Liver (tissue), 9 donors: ENCODE results near the gene BPIFB3. TPM values are rescaled to one million over a fixed set of nuclear protein-coding genes. Genes with fewer than 3 reads are reported as not detected.

Source experiments
- DNase-seq: peaks from one replicate; pipeline ENCODE4 v3.0.0-alpha.2; 2017; ENCODE audit warnings: low spot score
- H3K27ac ChIP-seq, 2 donors: one replicate each; pipeline ENCODE4 v1.7.0; 2013; ENCODE audit warnings: inconsistent platforms in 2 of 2, low read length in 2 of 2, control low read depth in 1 of 2, low read depth in 1 of 2, mild to moderate bottlenecking in 1 of 2
- H3K27me3 ChIP-seq, 4 donors: one replicate each; pipeline versions ENCODE4 v1.6.1 to v1.7.0; 2013; ENCODE audit warnings: low read length in 3 of 4, inconsistent platforms in 1 of 4, mild to moderate bottlenecking in 1 of 4, moderate library complexity in 1 of 4; ENCODE audit not compliant: control insufficient read depth in 4 of 4, insufficient read depth in 4 of 4
- H3K36me3 ChIP-seq, 4 donors: one replicate each; pipeline versions ENCODE4 v1.6.1 to v1.7.0; 2013; ENCODE audit warnings: low read length in 3 of 4, mild to moderate bottlenecking in 3 of 4, low read depth in 1 of 4, moderate library complexity in 1 of 4; ENCODE audit not compliant: control insufficient read depth in 4 of 4, insufficient read depth in 3 of 4
- H3K4me1 ChIP-seq, 4 donors: one replicate each; pipeline versions ENCODE4 v1.6.1 to v1.7.0; 2013; ENCODE audit warnings: low read length in 3 of 4, mild to moderate bottlenecking in 3 of 4, moderate library complexity in 1 of 4; ENCODE audit not compliant: control insufficient read depth in 4 of 4, insufficient read depth in 4 of 4
- H3K4me3 ChIP-seq, 3 donors: one replicate each; pipeline versions ENCODE4 v1.6.1 to v1.7.0; 2013; ENCODE audit warnings: low read length in 3 of 3, control low read depth in 1 of 3, low read depth in 1 of 3, mild to moderate bottlenecking in 1 of 3
- H3K9ac ChIP-seq, 2 donors: one replicate each; pipeline ENCODE4 v1.7.0; 2013; ENCODE audit warnings: low read length in 2 of 2, mild to moderate bottlenecking in 2 of 2, moderate library complexity in 2 of 2, control low read depth in 1 of 2, low read depth in 1 of 2
- H3K9me3 ChIP-seq, 4 donors: one replicate each; pipeline versions ENCODE4 v1.6.1 to v1.7.0; 2013; ENCODE audit warnings: low read length in 3 of 4; ENCODE audit not compliant: control insufficient read depth in 4 of 4
- EGR1 ChIP-seq, 2 donors: IDR thresholded peaks; 2 replicates each; pipeline ENCODE4 v1.6.1; 2016 to 2018; ENCODE audit warnings: antibody characterized with exemption in 2 of 2, low read depth in 2 of 2
- FOXA1 ChIP-seq: IDR thresholded peaks from 2 replicates; pipeline ENCODE4 v1.6.1; 2016; ENCODE audit warnings: antibody characterized with exemption
- FOXA2 ChIP-seq: IDR thresholded peaks from 2 replicates; pipeline ENCODE4 v1.6.1; 2016; ENCODE audit warnings: antibody characterized with exemption
- GABPA ChIP-seq, 2 donors: IDR thresholded peaks in 1 of 2; conservative IDR thresholded peaks in 1 of 2; 2 replicates each; pipeline ENCODE4 v1.6.1; 2016; ENCODE audit warnings: antibody characterized with exemption in 2 of 2, mild to moderate bottlenecking in 1 of 2, moderate library complexity in 1 of 2
- HNF4A ChIP-seq, 2 donors: conservative IDR thresholded peaks; 2 replicates each; pipeline ENCODE4 v1.6.1; 2016; ENCODE audit warnings: antibody characterized with exemption in 2 of 2, mild to moderate bottlenecking in 2 of 2
- HNF4G ChIP-seq: IDR thresholded peaks from 2 replicates; pipeline ENCODE4 v1.6.1; 2016; ENCODE audit warnings: antibody characterized with exemption
- JUND ChIP-seq, 2 donors: IDR thresholded peaks; 2 replicates each; pipeline ENCODE4 v1.6.1; 2016; ENCODE audit warnings: antibody characterized with exemption in 2 of 2
- NR2F2 ChIP-seq: IDR thresholded peaks from 2 replicates; pipeline ENCODE4 v1.6.1; 2016; ENCODE audit warnings: antibody characterized with exemption
- RAD21 ChIP-seq, 2 donors: IDR thresholded peaks; 2 replicates each; pipeline ENCODE4 v1.6.1; 2016; ENCODE audit warnings: antibody characterized with exemption in 2 of 2, mild to moderate bottlenecking in 2 of 2
- RXRA ChIP-seq, 2 donors: IDR thresholded peaks; 2 replicates each; pipeline ENCODE4 v1.6.1; 2017 to 2018; ENCODE audit warnings: antibody characterized with exemption in 2 of 2, mild to moderate bottlenecking in 1 of 2
- SP1 ChIP-seq: IDR thresholded peaks from 2 replicates; pipeline ENCODE4 v1.6.1; 2018; ENCODE audit warnings: antibody characterized with exemption, mild to moderate bottlenecking
- TAF1 ChIP-seq: conservative IDR thresholded peaks from 2 replicates; pipeline ENCODE4 v1.6.1; 2016; ENCODE audit warnings: antibody characterized with exemption, mild to moderate bottlenecking
- WGBS: extraction: QIAGEN DNeasy Blood & Tissue Kit; methylation state at CpG from one replicate; pipeline ENCODE4 v1.1.7; 2013; 5-methylcytosine and 5-hydroxymethylcytosine counted together
- polyA plus RNA-seq, 2 donors: library from polyadenylated mRNA; stranded (reverse) in 1 of 2; unstranded in 1 of 2; fragments of 200-250 nt in 1 of 2; fragments of >200 nt in 1 of 2; fragmentation: Nextera tagmentation in 1 of 2; extraction: Ambion mirVana in 1 of 2; gene quantifications; one replicate each; pipeline versions ENCODE4 v1.2.1 to v1.2.3, GENCODE V29; 2013 to 2015
- total RNA-seq, 2 donors: library from RNA; depleted of rRNA; stranded (reverse); fragments of >200 nt; gene quantifications; one replicate each; pipeline ENCODE4 v1.2.3, GENCODE V29; 2014
- TF ChIP-seq, protein P1 (sequence below): IDR thresholded peaks from 2 replicates; pipeline ENCODE4 v1.6.1; 2016; ENCODE audit warnings: antibody characterized with exemption
- TF ChIP-seq, protein P2 (sequence below): fragments of 150-350 bp; IDR thresholded peaks from 2 replicates; pipeline ENCODE4 v1.5.1; 2017; ENCODE audit warnings: improper control_type of control experiment, low read depth, low read length; ENCODE audit not compliant: missing input control
- TF ChIP-seq, protein P3 (sequence below): IDR thresholded peaks from 2 replicates; pipeline ENCODE4 v1.6.1; 2016; ENCODE audit warnings: antibody characterized with exemption
- donor health status: healthy.
- donor health status: healthy.
- donor health status: healthy.
- donor health status: healthy.
- donor health status: healthy.

Gene BPIFB3
- total and polyA plus RNA-seq, 4 donors, result not detected

DNA sequence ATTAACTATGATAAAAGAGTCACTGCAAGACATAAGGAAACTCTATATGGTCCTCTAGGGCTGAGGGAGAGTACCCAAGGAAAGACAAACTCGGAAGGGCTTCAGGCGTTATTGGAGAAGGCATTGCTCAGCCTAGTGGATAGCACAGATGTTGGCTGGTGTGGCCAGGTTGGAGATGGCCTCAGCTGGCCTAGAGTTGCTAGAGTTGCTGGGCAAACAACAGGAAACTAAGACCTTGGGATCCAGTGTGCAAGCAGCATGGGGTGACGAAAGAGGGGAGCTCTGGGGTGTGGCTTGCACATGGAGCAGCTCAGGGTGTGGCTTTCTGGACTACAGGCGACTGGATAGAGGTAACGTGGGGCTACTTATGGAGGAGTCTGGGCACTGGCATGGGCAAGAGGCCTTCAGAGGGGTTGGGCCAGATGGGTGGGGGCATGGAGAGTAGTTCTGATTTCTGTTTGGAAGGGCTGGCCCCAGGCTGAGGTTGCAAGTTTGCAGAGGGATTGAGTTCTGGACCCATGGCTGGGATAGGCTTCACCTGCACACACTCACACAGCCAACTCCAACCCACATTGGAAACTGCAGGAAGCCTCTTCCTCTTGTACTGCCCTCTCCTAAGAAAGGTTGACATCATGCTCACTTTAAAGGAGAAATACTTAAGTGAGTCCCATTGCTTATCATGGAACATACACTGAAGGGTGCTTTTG is 27.5 kb upstream of the BPIFB3 start:
- Histone ChIP-seq H3K27me3 (peaks cover 0 to 2% (median 0%) of the 10 kb centered on the region in 4 donors), H3K9ac (no peak overlapping the region), H3K27ac (no peak overlapping the region), H3K4me1 (no peaks in the 10 kb centered on the region), H3K36me3 (no peaks in the 10 kb centered on the region), H3K9me3 (no peaks in the 10 kb centered on the region), H3K4me3 (no peak overlapping the region)
- no peak for DNase-seq
- TF ChIP-seq HNF4A (conservative IDR thresholded peaks at IDR 0.05) (no peak), RAD21 (IDR thresholded peaks at IDR 0.05) (no peak), RXRA (IDR thresholded peaks at IDR 0.05) (no peak), NR2F2 (no peak), FOXA1 (no peak)
- TF ChIP-seq, protein P1, sequence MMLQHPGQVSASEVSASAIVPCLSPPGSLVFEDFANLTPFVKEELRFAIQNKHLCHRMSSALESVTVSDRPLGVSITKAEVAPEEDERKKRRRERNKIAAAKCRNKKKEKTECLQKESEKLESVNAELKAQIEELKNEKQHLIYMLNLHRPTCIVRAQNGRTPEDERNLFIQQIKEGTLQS, result no peak
- 76% methylated on average over 5 of the region's 5 CpGs for WGBS

- TF ChIP-seq EGR1 (IDR thresholded peaks at IDR 0.05; ENCODE audit: low read depth in 2 of 2), result no peak
- TF ChIP-seq, protein P1, result no peak
- no peak for TF ChIP-seq FOXA2
- no peak for TF ChIP-seq JUND (IDR thresholded peaks at IDR 0.05)
- no peak for TF ChIP-seq RXRA (IDR thresholded peaks at IDR 0.05)
- TF ChIP-seq HNF4G, result no peak
- no peak for TF ChIP-seq NR2F2
- no peak for TF ChIP-seq HNF4A (conservative IDR thresholded peaks at IDR 0.05)
- 83% methylated on average over 10 of the region's 10 CpGs for WGBS
- H3K4me3 ChIP-seq, result no peak overlapping the region
- no peaks in the 10 kb centered on the region for H3K9me3 ChIP-seq
- H3K36me3 ChIP-seq, result no peaks in the 10 kb centered on the region
- DNase-seq, result no peak
- H3K9ac ChIP-seq, result no peak overlapping the region
- H3K27ac ChIP-seq, result no peak overlapping the region
- H3K4me1 ChIP-seq, result no peaks in the 10 kb centered on the region
- peaks cover 0 to 2% (median 0%) of the 10 kb centered on the region in 4 donors for H3K27me3 ChIP-seq
Observed at GRCh38 chr20:33026779-33027759, 26.6 kb upstream of the BPIFB3 start.

GRCh38 chr20:33027769-33028751 is 25.6 kb upstream of the BPIFB3 start:
- no peak for DNase-seq
- TF ChIP-seq, protein P2, sequence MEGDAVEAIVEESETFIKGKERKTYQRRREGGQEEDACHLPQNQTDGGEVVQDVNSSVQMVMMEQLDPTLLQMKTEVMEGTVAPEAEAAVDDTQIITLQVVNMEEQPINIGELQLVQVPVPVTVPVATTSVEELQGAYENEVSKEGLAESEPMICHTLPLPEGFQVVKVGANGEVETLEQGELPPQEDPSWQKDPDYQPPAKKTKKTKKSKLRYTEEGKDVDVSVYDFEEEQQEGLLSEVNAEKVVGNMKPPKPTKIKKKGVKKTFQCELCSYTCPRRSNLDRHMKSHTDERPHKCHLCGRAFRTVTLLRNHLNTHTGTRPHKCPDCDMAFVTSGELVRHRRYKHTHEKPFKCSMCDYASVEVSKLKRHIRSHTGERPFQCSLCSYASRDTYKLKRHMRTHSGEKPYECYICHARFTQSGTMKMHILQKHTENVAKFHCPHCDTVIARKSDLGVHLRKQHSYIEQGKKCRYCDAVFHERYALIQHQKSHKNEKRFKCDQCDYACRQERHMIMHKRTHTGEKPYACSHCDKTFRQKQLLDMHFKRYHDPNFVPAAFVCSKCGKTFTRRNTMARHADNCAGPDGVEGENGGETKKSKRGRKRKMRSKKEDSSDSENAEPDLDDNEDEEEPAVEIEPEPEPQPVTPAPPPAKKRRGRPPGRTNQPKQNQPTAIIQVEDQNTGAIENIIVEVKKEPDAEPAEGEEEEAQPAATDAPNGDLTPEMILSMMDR, result no peak
- TF ChIP-seq, protein P3, sequence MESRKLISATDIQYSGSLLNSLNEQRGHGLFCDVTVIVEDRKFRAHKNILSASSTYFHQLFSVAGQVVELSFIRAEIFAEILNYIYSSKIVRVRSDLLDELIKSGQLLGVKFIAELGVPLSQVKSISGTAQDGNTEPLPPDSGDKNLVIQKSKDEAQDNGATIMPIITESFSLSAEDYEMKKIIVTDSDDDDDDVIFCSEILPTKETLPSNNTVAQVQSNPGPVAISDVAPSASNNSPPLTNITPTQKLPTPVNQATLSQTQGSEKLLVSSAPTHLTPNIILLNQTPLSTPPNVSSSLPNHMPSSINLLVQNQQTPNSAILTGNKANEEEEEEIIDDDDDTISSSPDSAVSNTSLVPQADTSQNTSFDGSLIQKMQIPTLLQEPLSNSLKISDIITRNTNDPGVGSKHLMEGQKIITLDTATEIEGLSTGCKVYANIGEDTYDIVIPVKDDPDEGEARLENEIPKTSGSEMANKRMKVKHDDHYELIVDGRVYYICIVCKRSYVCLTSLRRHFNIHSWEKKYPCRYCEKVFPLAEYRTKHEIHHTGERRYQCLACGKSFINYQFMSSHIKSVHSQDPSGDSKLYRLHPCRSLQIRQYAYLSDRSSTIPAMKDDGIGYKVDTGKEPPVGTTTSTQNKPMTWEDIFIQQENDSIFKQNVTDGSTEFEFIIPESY, result no peak
- no peak for TF ChIP-seq TAF1
- TF ChIP-seq HNF4G, result no peak
- no peak for TF ChIP-seq RAD21 (IDR thresholded peaks at IDR 0.05)
- no peak for TF ChIP-seq SP1
- no peak for TF ChIP-seq GABPA (IDR thresholded peaks at IDR 0.05 in 1 of 2, conservative IDR thresholded peaks at IDR 0.05 in 1 of 2)
- TF ChIP-seq JUND (IDR thresholded peaks at IDR 0.05), result no peak
- TF ChIP-seq, protein P1, result no peak

More at GRCh38 chr20:33027769-33028751, 25.6 kb upstream of the BPIFB3 start:
- Histone ChIP-seq H3K9me3 (no peaks in the 10 kb centered on the region), H3K4me3 (no peak overlapping the region), H3K9ac (no peak overlapping the region), H3K36me3 (no peaks in the 10 kb centered on the region), H3K27me3 (peaks cover 0 to 2% (median 0%) of the 10 kb centered on the region in 4 donors), H3K4me1 (no peaks in the 10 kb centered on the region), H3K27ac (no peak overlapping the region)
- 82% methylated on average over 12 of the region's 12 CpGs for WGBS
